ENCODE results near the gene TTC31. TPM values are rescaled to one million over a fixed set of nuclear protein-coding genes. Genes with fewer than 3 reads are reported as not detected.
"Not testable (repeated sequence)": the region's sequence is repeated elsewhere in the genome, so short reads cannot be mapped to it uniquely, and the experiment has no call there.

Gene TTC31
- total RNA-seq, 3 donors from 2014 or later: 27.2 to 34.1 (median 30.9) TPM

DNA sequence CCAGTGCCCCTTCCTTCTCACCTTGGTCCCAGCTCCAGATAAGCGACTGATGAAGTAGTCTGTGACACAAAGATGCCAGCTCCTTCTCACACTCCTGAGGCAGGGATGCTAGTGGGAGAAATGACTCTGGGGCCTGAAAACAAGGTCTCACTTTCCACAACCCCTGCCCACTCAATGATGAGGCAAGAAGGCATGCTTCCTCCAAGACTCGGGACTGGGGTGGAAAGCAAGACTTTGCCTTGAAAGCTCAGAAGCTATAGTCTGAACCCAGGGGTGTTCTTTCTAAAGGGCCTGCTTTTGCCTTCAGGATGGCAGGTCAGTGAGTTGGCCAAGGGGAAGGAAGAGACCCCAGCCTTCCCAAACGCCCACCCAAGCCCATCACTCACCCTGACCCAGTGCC lies 1.4 kb upstream of the TTC31 start:
- no peak for ATAC-seq
- Histone ChIP-seq H3K9me3 (no peaks in the 10 kb centered on the region), H3K4me1 (ENCODE audit: low read depth) (peaks cover 20% of the 10 kb centered on the region), H3K4me3 (peak overlapping the region; percentile 38), H3K36me3 (ENCODE audit: low read depth) (peaks cover 5% of the 10 kb centered on the region)
- TF ChIP-seq, protein P1, sequence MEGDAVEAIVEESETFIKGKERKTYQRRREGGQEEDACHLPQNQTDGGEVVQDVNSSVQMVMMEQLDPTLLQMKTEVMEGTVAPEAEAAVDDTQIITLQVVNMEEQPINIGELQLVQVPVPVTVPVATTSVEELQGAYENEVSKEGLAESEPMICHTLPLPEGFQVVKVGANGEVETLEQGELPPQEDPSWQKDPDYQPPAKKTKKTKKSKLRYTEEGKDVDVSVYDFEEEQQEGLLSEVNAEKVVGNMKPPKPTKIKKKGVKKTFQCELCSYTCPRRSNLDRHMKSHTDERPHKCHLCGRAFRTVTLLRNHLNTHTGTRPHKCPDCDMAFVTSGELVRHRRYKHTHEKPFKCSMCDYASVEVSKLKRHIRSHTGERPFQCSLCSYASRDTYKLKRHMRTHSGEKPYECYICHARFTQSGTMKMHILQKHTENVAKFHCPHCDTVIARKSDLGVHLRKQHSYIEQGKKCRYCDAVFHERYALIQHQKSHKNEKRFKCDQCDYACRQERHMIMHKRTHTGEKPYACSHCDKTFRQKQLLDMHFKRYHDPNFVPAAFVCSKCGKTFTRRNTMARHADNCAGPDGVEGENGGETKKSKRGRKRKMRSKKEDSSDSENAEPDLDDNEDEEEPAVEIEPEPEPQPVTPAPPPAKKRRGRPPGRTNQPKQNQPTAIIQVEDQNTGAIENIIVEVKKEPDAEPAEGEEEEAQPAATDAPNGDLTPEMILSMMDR (IDR thresholded peaks at IDR 0.05): no peak
- DNase-seq: no peak
- intact Hi-C loops (cut with DNase I, micrococcal nuclease): loop anchor here (5.0 to 10.0 kb wide), 2 partner anchors 53 to 106 kb away; no protein-coding TSS in a partner anchor

DNA sequence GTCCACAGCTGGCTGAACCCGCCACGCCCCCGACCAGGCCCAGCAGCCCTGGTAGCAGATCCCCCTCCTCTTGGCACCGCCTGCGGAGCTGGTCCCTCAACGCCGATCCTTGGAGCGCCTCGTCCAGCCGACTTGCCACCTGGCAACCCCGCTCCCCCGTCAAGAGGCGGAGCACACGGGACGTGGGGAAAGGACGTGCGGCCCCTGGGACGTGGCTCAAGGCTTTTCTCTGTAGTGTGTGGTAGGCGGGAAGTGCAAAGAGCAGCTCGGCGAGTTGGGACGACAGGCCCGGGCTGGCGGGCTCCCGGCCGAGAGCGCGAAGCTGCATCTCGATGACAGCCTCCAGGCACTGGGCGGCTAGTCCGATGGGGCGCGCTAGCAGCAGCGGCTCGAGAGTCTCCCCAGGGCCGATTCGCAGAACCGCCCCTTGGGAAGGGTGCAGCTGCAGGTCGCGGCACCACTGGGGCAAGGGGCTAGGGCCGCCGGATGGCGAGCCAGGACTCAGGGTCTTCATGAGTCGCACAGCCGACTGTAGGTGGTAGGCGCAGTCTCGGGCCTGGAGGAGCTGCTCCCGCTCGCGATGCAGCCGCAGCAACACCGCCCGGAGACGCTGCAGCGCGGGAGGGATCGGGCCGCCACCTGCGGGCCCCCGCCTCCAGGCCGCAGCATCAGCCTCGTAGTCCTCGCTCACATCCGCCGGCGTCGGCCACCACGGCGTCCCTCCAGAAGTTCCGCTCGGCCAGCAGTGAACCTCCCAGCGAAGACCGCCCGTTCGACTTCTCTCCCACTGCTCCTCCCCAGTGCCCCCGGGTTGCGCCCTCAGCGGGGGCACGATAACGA lies 700 bp upstream of the TTC31 start:
- H3K4me3 ChIP-seq: peak overlapping the region; percentile 38
- intact Hi-C loops (cut with DNase I, micrococcal nuclease): loop anchor here (5.0 to 10.0 kb wide), 2 partner anchors 53 to 105 kb away; no protein-coding TSS in a partner anchor
- H3K9me3 ChIP-seq: no peaks in the 10 kb centered on the region
- peaks cover 20% of the 10 kb centered on the region for H3K4me1 ChIP-seq (ENCODE audit: low read depth)
- peak; percentile 62 for ATAC-seq
- TF ChIP-seq, protein P1 (IDR thresholded peaks at IDR 0.05): no peak
- peak in 2 of 3 donors; percentile 65 to 73 for DNase-seq
- H3K36me3 ChIP-seq (ENCODE audit: low read depth): peaks cover 5% of the 10 kb centered on the region

DNA sequence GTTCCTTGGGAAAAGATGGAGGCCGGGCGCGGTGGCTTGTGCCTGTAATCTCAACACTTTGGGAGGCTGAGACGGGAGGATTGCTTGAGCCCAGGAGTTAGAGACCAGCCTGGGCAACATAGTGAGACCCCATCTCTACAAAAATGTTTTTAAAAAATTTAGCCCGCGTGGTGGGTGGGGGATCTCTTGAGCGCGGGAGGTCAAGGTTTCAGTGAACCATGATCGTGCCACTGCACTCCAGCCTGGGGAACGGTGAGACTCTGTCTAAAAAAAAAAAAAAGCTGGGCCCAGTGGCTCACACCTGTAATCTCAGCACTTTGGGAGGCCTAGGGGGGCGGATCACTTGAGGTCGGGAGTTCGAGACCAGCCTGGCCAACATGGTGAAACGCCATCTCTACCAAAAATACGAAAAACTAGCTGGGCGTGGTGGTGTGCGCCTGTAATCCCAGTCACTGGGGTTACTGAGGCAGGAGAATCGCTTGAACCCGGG lies 839 bp downstream of the TTC31 start:
- H3K4me1 ChIP-seq (ENCODE audit: low read depth): peaks cover 20% of the 10 kb centered on the region
- H3K9me3 ChIP-seq; H3K4me3 ChIP-seq; H3K36me3 ChIP-seq (ENCODE audit: low read depth); ATAC-seq: not testable (repeated sequence)
- intact Hi-C loops (cut with DNase I, micrococcal nuclease): loop anchor here (1.0 to 10.0 kb wide), 3 partner anchors 51 to 104 kb away; no protein-coding TSS in a partner anchor
- DNase-seq: peak in 2 of 3 donors; percentile 23 to 31

DNA sequence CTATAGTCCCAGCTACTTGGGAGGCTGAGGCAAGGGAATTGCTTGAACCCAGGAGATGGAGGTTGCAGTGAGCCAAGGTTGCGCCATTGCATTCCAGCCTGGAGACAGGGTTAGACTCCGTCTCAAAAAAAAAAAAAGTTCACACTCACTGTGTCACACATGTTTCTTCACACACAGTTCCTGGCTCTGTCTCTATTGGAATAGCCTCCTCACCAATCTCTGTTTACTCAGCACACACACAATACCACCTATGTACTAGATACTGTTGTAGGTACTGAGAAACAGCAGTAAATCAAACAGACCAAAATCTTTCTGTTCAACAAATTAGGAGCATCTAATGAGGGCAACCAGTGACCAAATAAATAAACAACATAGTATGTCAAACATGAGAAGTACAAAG lies 3.3 kb downstream of the TTC31 start:
- Histone ChIP-seq H3K36me3 (ENCODE audit: low read depth) (peaks cover 5% of the 10 kb centered on the region), H3K9me3 (no peaks in the 10 kb centered on the region), H3K4me3 (no peak overlapping the region), H3K4me1 (ENCODE audit: low read depth) (peaks cover 13% of the 10 kb centered on the region)
- DNase-seq (no peak), ATAC-seq (no peak)
- TF ChIP-seq, protein P1 (IDR thresholded peaks at IDR 0.05): no peak
- intact Hi-C loops (cut with DNase I, micrococcal nuclease): loop anchor here in 1 of 2 donors (10.0 kb wide), 1 partner anchor 49 kb away; no protein-coding TSS in a partner anchor

DNA sequence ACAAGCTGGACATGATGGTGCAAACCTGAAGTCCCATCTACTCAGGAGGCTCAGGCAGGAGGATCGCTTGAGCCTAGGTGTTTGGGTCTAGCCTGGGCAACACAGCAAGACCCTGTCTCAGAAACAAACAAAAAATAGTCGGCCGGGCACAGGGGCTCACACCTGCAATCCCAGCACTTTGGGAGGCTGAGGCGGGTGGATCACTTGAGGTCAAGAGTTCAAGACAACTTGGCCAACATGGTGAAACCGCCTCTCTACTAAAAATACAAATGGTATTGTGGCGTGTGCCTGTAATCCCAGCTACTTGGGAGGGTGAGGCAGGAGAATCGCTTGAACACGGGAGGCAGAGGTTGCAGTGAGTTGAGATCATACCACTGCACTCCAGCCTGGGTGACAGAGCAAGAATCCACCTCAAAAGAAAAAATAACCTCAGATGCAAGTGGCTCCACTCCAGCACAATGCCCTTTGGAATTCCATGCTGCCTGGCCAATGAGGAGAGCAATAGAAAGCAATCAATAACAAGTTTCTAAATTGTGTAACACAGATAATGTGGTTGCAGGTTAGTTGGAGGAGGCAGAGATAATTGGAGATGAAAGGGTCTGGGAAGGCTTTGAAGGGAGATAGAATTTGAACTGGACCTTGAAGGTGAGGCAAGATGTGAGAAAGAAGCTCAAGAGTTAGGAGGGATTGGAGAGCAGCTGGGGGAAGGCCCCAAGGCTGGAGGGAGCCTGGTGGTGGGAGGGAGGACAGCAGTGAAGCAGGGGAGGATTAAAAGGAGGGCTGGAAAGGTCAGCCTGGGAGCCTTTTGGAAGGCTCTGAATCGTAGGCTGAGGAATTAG lies 6.0 kb downstream of the TTC31 start:
- ATAC-seq (no peak), DNase-seq (peak in 2 of 3 donors; percentile 4 to 11)
- TF ChIP-seq, protein P1 (IDR thresholded peaks at IDR 0.05): no peak
- Histone ChIP-seq H3K4me1 (ENCODE audit: low read depth) (peaks cover under 1% of the 10 kb centered on the region), H3K9me3 (no peaks in the 10 kb centered on the region), H3K4me3 (no peak overlapping the region), H3K36me3 (ENCODE audit: low read depth) (no peaks in the 10 kb centered on the region)
- intact Hi-C loops (cut with DNase I, micrococcal nuclease): loop anchor here in 1 of 2 donors (10.0 kb wide), 1 partner anchor 46 kb away; no protein-coding TSS in a partner anchor

All from mucosa of descending colon (tissue), 3 donors.